Measurements from ENCODE around the gene ZFAND3. TPM values are rescaled to one million over a fixed set of nuclear protein-coding genes. Genes with fewer than 3 reads are reported as not detected.
"Not testable (repeated sequence)": the region's sequence is repeated elsewhere in the genome, so short reads cannot be mapped to it uniquely, and the experiment has no call there.

The ZFAND3 gene
- total RNA-seq, 1 donor from 2014 or later: 43.7 TPM

- intact Hi-C loops (cut with micrococcal nuclease): no loop called here
These were observed 110.9 kb downstream of the ZFAND3 start for GRCh38 chr6:37930288-37930971.

GRCh38 chr6:37931066-37931465, 111.5 kb downstream of the ZFAND3 start:
- intact Hi-C loops (cut with micrococcal nuclease): no loop called here

GRCh38 chr6:37934276-37934675, 114.7 kb downstream of the ZFAND3 start:
- intact Hi-C loops (cut with micrococcal nuclease): no loop called here

GRCh38 chr6:37936150-37936549, 116.6 kb downstream of the ZFAND3 start:
- intact Hi-C loops (cut with micrococcal nuclease): no loop called here

- intact Hi-C loops (cut with micrococcal nuclease): no loop called here
These were observed 117.4 kb downstream of the ZFAND3 start for GRCh38 chr6:37936906-37937305.

GRCh38 chr6:37938909-37939308, 119.4 kb downstream of the ZFAND3 start:
- intact Hi-C loops (cut with micrococcal nuclease): no loop called here

GRCh38 chr6:37940074-37940847, 120.7 kb downstream of the ZFAND3 start:
- intact Hi-C loops (cut with micrococcal nuclease): no loop called here

- intact Hi-C loops (cut with micrococcal nuclease): no loop called here
These were observed 122.3 kb downstream of the ZFAND3 start for GRCh38 chr6:37941871-37942270.

- intact Hi-C loops (cut with micrococcal nuclease): no loop called here
These were observed 123.3 kb downstream of the ZFAND3 start for GRCh38 chr6:37942606-37943376.

- intact Hi-C loops (cut with micrococcal nuclease): no loop called here
These were observed 124.0 kb downstream of the ZFAND3 start for GRCh38 chr6:37943436-37944058.

GRCh38 chr6:37946057-37946456, 126.5 kb downstream of the ZFAND3 start:
- intact Hi-C loops (cut with micrococcal nuclease): no loop called here

GRCh38 chr6:37947468-37947867, 127.9 kb downstream of the ZFAND3 start:
- intact Hi-C loops (cut with micrococcal nuclease): no loop called here

GRCh38 chr6:37948584-37948983, 129.1 kb downstream of the ZFAND3 start:
- intact Hi-C loops (cut with micrococcal nuclease): not testable (repeated sequence)

- intact Hi-C loops (cut with micrococcal nuclease): no loop called here
These were observed 132.5 kb downstream of the ZFAND3 start for GRCh38 chr6:37952027-37952426.

GRCh38 chr6:37954791-37955190, 135.3 kb downstream of the ZFAND3 start:
- intact Hi-C loops (cut with micrococcal nuclease): no loop called here

GRCh38 chr6:37956711-37957275, 137.3 kb downstream of the ZFAND3 start:
- intact Hi-C loops (cut with micrococcal nuclease): no loop called here

GRCh38 chr6:37959061-37959460, 139.5 kb downstream of the ZFAND3 start:
- intact Hi-C loops (cut with micrococcal nuclease): no loop called here

- intact Hi-C loops (cut with micrococcal nuclease): no loop called here
These were observed 140.8 kb downstream of the ZFAND3 start for GRCh38 chr6:37960139-37960935.

- intact Hi-C loops (cut with micrococcal nuclease): not testable (repeated sequence)
These were observed 143.1 kb downstream of the ZFAND3 start for GRCh38 chr6:37962481-37963080.
